ENCODE measurements around the gene SCGB1D2.
A peak's percentile ranks its signal among the peaks of the same experiment; 100 is the strongest.

SCGB1D2 gene

DNA sequence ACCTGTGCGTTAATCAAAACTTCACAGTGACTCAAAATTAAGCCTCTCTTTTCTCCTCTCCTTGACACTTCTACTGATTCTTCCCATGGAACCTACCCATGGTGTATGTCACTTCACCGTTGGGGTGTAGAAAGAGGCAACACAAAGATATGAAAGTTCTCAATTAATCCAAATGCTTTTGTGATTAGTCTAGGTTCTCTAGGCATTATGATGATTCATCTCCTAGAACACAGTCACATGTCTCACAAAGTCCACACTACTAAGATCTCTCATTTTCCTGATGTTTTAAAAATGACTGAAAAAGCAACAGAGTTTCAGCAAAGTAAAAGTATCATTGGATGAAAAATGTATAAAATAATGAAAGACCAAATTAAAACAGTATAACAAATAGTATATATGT lies 14.2 kb downstream of the SCGB1D2 start:
- DNase-seq = no peak
- intact Hi-C loops (cut with DNase I) = no loop called here

DNA sequence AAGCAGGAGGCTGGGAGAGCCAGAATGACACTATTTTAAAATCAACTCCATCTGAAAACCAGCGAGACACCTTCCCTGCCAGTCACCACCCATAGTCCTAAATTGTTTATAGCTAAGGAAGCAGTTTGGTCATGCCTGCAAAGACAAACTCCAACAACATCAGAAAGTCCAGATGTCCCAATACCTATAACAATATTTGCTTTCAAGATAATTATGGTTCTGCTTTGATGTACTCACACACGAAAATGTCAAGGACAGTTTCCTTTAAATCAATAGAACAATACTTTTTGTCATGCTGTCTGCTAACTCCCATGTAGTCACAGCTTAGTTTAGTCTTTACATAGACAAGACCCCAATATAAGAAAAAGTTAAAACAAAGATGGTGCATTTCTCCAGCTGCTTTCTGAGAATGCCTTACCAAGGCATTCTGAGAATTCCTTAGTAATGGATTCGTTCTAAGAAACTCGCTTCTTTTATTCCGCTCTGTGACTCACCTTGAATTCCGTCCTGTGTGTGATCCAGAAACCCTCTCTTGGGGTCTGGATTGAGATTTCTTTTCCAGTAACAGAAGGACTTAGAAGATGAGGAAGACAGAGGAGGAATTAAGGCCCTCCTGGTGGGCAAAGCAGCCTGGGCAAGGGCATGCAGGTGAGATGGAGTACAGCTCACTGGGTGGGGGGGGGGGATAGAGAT lies 18.4 kb downstream of the SCGB1D2 start:
- intact Hi-C loops (cut with DNase I) = no loop called here
- DNase-seq = no peak

DNA sequence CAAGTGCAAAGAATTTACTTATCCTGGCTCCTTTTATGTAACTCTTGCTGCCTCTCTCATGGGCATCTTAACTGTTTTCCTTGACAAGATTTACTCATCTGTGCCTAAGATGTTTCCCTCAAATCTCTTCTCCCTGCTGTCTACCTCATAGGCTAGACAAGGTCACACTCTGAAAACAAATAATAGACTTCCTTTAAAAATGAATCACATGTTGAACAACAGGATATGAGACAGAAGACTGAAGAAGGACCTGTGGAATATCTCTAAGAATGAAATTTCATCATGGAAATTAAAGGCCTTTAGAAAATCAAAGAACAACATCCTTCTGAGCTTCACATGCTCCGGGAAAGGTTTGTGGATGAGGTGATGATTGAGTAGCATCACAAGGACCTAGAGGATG lies 22.0 kb downstream of the SCGB1D2 start:
- no peak for DNase-seq
- intact Hi-C loops (cut with DNase I) = no loop called here

DNA sequence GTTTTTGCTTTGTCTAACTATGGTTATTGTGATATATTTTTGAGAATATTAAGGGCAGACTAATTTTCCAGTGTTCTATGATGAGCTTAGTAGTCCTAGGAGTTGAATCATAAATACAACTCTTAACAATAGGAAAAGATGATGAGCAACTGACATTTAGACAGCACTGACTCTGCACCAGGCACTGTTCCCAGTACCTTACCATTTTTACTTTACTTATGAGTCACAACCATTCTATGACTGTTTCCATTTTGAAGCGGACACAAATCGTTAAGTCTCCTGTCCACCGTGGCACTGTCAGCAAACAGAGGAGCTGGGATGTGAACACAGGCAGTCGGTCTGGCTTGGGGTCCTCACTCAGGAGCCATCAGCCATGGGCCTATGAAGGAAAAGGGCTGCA lies 24.5 kb downstream of the SCGB1D2 start:
- intact Hi-C loops (cut with DNase I) = no loop called here
- peak in 1 of 10 donors; percentile 63 for DNase-seq

DNA sequence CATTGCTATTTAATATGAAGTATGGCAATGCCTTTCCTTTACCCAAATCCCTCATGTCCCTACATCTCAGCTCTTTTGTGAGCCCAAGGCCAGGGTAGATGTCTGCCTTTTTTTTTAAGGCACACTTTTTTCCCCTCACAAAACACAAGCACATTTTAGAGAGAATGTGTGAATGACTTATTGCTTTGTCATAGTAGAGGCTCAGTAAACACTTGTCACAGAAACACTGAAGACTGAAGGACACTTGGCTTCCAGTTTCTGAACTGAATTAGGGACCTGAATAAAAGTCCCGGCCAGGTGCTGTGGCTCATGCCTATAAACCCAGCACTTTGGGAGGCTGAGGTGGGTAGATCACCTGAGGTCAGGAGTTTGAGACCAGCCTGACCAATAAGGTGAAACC lies 25.0 kb downstream of the SCGB1D2 start:
- intact Hi-C loops (cut with DNase I) = no loop called here
- DNase-seq = no peak

DNA sequence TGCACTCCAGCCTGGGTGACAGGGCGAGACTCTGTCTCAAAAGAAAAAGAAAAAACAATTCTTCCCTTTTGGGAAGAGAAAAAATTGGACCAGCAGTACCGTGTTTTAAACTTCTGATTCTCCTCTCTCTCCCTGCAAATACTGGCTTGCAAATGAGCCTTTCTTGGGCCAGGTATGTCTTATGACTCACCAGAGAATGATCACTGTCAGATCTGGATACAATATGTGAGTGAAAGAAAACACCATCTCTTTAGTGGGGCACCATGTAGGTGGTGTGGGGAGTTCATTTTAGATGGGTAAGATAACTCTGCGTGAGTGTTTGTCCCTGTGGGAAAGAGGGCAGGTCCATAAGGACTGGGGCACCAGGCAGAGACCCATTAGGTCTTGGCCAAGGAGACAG lies 25.5 kb downstream of the SCGB1D2 start:
- no peak for DNase-seq
- intact Hi-C loops (cut with DNase I) = no loop called here

DNA sequence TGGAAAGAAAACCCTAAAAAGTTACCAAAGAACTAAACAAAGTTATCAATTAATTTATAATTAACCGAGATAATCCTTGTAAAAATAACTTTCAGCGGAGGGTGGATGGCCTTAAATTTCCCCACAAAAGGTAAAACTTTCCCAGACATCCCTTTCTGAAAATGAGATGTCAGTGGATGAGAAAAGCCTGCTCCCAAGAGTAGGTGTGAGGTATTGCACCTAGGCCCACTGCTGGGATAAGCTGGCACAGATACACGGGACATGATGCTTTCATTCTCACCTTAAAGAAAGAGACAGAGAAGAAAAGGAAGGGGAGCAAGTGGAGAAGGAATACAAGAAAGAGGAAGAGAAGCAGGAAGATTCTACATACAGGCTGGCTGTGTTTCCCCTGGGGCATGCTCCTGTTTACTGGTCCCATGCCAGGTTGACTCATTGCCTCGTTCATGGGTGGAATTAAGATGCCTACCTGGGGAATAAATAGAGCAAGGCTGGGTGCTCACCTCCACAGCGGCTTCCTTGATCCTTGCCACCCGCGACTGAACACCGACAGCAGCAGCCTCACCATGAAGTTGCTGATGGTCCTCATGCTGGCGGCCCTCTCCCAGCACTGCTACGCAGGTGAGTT lies 27.7 kb downstream of the SCGB1D2 start, which contains the start of gene SCGB2A2:
SCGB2A2 (plus strand) TSS at position 505 of the 625 bp plus-strand sequence; CDS start at position 564, 59 bp downstream.
- peak in 1 of 10 donors; percentile 68 for DNase-seq

DNA sequence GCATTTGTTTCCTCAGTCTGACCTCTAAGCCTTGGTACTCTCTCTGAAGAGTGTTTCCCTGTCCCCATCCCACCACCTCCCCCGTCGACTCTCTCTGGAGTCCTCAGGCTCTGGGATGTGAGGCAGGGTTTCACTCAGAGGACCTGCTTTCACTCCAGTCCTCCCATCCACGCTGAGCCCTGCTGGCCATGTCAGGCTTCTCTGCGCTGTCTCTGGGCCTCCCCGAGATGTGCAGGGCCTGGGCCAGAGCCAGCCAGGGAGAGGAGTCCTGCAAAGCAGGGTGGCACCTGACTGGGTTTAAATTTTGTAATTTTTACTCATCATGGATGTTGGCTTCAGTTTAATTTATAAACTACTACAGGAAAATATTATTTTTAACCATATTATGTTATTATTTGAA lies 31.2 kb downstream of the SCGB1D2 start:
- DNase-seq = no peak
- intact Hi-C loops (cut with DNase I) = no loop called here

More for the DNA sequence above, 27.7 kb downstream of the SCGB1D2 start, which contains the start of gene SCGB2A2:
- intact Hi-C loops (cut with DNase I) = no loop called here

DNA sequence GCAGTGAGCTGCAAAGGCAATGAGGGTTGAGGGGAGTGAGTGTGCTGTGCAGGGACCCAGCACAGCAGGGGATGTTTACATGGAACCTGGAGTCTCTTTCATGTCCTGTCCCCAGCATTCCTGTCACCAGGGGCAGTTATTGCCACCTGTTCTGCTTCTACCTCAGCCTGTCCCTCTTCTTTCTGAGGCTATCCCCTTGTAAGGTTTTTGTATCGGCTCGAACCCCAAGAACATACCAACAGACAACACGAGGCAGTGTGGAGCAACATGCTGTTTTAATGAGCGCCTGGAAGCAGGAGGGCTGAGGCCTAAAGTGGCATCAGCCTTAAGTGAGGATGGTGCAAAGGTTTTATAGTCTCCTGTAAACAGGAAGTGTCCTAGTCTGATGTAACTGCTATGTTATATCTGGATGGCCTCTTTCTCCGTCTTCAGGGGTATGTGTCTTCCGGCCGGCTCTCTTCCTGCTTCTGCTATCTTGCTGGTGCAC lies 31.8 kb downstream of the SCGB1D2 start:
- no peak for DNase-seq
- intact Hi-C loops (cut with DNase I) = no loop called here

DNA sequence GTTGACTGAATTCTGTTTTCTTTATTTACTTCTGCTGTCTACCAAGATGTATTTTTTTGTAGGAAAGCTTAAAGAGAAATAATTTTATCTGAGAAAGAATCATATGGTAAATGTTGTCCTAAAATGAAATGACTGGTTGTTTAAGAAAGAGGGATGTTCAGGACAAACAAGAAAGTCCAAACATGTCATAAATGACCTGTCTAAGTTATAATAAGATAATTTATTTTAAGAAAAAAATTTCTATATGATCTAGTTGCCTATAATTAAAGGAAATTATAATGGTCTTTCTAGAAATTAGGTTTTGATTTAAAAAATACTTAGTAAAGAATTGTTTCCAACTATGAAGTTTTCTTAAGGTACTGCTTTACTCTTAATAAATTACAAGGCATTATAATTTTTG lies 38.4 kb downstream of the SCGB1D2 start:
- DNase-seq = no peak
- intact Hi-C loops (cut with DNase I) = no loop called here
